SH-SY5Y (cell line): ENCODE data around the gene CRYBG1.

Source experiments
- GATA2 ChIP-seq: IDR thresholded peaks from 2 replicates; pipeline ENCODE4 v1.6.1; 2011; ENCODE audit warnings: mild to moderate bottlenecking, low read depth, low read length
- GATA3 ChIP-seq: IDR thresholded peaks from 2 replicates; pipeline ENCODE4 v1.6.1; 2011; ENCODE audit warnings: low read depth, mild to moderate bottlenecking, low read length, moderate library complexity

The CRYBG1 gene

DNA sequence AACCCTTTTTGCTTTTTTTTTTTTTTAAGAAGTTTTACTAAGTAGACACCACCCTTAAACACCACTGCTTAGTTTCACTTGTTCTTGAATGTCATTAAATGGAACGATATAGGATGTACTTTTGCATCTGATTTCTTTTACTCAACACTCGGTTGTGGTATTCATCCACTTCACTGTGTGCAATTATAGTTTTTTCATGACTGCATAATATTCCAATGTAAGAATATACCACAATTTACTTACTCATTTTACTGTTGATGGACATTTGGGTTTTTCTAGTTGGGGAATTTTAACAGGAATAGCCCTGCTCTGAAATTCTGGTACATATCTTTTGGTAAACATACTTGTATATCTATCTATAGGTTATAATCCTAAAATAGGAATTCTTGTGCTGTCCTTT is 238.9 kb downstream of the CRYBG1 start:
- TF ChIP-seq GATA2, result no peak
- no peak for TF ChIP-seq GATA3

DNA sequence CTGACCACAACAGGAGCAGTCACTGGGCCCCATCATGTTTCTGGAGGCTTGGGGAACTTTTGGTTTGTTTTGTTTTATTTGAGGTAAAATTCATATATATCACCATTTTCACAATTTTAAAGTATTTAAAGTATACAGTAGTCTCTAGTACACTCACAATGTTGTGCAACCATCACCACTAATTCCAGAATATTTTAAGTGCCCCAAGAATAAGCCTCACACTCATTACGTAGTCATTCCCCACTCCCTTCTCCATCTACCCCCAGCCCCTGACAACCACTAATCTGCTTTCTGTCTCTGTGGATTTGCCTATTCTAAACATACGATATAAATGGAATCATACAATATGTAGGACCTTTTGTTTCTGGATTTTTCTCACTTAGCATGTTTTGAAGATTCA is 239.8 kb downstream of the CRYBG1 start:
- TF ChIP-seq GATA3 (no peak), GATA2 (no peak)

DNA sequence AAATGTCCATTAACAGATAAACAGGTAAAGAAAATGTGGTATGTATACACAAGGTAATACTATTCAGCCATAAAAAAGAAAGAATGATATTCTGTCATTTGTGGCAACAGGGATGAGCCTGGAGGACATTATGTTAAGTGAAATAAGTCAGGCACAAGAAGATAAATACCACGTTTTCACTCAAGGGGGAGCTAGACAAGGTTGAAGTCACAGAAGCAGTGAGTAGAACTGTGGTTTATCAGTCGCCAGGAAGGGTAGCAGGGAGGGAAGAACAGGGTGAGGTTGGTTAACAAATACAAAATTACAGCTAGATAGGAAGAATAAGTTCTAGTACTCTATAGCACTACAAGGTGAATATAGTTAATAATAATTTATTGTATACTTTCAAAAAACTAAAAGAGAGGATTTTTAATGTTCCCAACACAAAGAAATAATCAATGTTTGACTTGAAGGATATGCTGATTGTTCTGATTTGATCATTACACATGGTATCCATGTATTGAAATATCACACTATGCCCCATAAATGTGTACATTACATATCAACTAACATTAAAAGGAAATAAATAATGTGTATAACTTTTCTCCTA is 247.7 kb downstream of the CRYBG1 start:
- TF ChIP-seq GATA3, result no peak
- TF ChIP-seq GATA2, result no peak

DNA sequence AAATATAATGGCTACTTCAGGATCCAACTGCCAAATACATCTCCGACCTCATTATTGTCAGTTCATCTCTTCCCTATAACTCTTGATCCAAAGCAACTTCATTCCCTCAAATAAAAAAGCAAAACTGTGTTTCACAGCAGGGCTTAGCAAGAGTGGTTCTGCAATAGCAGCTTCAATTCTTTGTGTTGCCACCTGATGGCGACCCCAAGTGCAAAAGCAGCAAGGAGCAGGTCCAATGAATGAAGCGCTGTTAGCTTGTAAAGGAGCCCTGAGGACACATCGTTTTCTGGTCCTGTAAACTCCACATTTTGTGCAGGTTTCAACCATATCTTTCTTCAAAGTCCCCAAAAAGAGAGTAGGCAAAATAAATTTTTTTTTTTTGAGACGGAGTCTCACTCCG is 249.2 kb downstream of the CRYBG1 start:
- TF ChIP-seq GATA3, result no peak
- no peak for TF ChIP-seq GATA2

DNA sequence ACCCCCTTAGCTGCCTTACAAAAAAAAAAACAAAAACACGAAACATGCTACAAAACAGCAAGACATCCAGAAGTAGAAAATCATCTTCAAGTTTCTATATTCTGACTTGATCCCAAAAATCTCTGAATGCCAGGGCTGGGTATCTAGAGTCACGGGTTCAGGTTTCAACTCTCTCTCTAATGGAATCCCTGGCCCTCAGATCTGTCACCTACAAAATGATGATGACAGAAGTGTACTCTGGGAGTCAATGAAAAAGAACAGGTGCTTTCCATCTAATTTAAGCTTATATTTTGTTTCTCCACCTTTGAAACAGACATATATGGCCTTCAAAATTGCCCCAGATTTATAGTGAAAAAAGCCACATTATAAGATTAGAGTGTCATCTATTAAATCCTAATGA is 250.5 kb downstream of the CRYBG1 start:
- TF ChIP-seq GATA3, result no peak
- no peak for TF ChIP-seq GATA2

DNA sequence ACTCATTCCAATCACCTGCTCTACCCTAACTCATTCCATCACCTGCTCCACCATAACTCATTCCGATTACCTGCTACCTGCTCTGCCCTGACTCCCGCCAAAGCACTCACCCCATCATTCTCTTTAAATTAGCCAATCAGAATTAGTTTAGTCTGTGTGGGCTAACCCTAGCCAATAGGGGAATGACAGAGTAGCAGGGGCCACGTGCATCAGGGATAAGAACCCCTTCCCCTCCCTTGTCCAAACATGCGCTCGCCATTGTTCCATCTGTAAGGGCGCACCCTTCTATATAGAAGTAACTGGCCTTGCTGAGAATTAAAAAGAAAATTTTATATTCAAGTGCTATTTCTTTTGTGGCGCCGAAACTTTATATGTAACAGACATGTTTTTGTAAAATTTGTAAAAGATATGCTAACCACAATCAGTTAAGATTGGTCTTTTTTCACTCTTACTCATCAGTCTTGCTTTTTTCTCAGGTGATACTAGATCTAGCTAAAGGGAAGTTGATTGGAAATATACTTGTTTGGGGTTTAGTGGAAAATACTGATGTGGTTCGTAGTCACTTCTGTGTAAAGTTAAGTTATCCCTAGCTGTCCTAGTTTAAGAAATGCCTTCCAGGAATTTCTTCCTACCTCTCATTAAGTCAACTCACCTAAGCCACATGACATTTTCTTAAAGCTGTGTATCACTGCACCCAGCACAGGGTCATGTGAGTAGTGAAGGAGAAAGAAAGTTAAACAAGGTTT is 252.3 kb downstream of the CRYBG1 start:
- TF ChIP-seq GATA3 (no peak), GATA2 (no peak)

DNA sequence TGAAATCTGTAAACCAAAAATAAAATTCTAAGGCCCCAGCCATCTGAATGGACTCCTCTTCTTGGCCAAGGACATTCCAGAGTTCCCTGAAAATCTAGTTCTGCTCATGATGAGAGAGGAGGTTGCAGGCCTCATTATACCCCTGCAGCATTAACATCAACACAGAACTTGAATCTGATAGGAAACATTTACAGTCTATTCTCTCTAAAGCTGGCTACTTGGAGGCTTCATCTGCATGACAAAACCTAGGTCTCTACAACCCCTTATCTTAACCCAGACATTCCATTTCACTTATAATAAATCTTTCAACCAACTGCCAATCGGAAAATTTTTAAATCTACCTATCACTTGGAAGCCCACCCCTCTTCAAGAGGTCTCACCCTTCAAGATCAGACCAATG is 253.1 kb downstream of the CRYBG1 start:
- no peak for TF ChIP-seq GATA2
- no peak for TF ChIP-seq GATA3

DNA sequence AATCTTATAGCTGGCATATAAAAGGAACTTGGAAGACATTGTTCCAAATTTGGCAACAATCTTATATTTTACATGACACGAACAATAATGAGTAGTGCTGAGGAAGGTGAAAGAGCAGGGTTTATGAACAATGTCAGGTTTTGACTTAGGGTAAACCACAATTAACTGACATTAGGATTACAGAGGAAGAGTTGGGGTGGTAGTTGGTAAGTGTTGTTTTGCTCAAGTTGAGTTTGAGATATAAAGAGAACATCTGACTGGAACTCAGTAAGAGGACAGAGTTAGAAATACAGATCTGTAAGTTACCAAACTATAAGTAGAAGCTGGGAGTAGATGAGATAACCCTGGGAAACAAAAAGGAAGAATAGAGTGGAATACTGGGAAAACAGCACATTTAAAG is 253.6 kb downstream of the CRYBG1 start:
- TF ChIP-seq GATA2, result no peak
- TF ChIP-seq GATA3, result no peak

DNA sequence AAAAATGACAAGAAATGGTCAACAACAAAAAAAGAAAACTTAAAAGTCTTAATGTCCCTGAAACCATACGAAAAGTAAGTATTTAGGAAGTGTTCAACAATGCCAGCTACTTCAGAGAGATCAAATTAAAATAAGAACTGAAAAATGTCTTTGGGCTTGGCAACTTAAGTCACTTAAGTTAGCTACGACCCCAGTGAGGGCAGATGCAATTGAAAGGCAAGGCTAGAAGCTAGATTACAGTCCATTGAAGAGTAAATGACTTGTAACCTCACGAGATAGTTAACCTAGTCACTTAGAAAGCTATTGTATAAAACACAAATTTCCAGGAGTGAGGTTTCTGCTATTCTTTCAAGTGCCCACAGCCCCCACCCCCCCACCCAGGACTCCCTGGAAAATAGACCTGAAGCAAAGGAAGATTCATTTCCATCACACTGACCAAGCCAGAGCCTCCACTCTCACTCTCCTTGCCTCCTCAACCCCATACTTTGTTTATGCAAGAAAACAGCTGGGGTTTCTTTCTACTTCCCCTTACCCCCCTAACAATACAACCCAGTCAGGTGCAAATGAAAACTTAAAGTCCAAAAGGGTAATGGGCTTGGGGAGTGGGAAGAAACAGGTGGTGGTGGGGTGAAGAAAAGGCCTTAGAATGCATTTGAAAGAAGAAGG is 254.2 kb downstream of the CRYBG1 start:
- TF ChIP-seq GATA2, result no peak
- TF ChIP-seq GATA3, result no peak

DNA sequence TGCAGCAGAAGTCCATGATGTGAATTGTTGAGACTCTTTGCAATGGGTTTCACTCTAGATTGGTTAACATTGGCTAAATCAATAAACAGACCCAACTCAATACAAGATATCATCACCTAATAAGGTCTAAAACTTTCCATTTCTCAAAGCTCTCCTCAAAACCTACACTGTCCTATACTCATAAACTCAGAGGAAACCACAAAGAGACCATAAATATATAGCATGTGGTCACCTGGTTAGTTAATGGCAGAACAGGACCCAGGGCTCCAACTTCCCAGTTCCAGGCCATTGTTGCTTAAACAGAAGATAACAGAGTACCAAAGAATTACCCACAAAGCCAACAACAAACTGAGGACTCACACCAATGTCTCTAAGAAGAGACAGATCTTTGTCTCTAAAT is 256.8 kb downstream of the CRYBG1 start:
- TF ChIP-seq GATA3 (no peak), GATA2 (no peak)

DNA sequence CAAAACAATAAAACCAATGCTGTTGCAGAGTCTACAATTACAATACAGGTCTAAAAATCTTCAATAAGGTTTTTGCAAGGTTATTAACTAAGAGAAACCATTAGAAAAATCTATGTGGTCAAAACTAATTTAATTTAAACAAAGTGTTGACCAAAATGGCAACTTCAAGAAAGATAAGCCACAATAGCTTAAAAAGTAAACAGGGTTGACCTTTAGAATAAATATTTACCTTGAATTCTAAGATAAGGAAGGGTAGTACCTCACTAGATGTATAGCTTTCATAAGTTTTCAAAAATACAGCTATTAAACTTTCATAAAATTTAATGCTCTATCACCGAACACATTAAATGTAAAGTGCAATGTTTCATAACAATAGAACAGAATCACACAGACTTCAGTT is 257.3 kb downstream of the CRYBG1 start:
- TF ChIP-seq GATA2, result no peak
- no peak for TF ChIP-seq GATA3

DNA sequence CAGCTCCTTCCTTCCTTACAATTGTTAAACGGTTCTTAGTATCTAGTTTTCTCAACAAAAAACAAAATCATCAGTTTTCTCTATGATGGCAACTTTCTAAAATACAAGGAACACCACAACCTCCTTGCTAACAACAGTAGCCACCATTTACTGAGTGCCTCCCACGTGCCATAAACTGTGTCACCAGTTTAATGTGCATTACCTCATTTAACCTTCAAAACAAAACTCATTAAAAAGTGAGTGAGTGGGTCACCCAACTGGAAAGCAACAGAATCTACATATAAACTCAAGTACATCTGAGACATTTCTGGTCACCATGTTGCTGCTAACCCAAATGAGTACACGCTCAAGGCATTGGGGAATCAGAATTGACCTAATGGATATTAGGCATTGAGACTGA is 257.8 kb downstream of the CRYBG1 start:
- TF ChIP-seq GATA3 (no peak), GATA2 (no peak)

DNA sequence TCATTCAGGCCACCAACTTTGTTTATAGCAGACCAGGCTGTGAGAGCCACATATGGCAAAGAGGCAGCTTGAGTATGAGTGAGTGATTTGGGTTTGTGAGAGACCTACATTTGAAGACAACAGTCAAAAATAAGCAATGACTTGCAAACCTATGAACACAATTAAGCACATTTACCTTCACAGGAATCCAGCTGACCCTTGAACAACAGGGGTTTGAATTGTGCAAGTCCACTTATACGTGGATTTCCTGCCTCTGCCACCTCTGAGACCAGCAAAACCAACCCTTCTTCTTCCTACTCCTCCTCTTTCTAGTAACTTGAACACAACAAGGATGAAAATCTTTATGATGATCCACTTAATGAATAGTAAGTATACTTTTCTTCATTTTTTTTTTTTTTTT is 258.7 kb downstream of the CRYBG1 start:
- TF ChIP-seq GATA3 (no peak), GATA2 (no peak)

DNA sequence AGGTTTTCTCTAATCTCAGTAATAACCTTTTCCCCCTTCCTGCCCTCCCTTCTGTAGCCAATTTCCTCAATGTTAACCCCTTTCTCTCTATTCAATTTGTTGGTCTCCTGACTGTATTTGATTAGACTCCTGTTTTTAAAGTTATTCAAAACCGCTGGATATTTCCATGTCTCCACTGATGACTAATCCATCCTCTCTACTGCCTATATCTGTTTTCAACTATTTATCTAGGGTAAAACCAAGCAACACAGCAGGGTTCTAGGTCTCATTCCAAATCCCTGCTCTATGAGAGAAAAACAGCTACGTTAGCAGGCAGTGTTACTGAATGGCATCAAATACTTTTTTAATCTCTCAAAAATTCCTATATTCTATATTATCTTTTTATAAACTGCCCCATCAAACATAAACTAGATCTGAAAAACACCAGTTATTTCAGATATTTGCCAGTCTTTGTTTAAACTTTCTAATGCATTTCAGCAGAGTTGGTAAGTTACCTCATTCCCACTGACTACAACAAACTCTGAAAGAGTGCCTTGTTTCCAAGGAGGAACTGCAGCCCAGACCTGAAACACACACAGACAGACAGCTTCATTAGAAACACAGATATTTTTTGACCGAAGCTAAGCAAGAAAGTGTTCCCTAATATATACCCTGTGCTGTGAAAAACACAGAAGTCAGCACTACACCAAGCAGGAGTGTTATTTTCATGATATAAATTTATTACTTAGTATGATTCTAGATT is 260.6 kb downstream of the CRYBG1 start:
- TF ChIP-seq GATA2, result no peak
- TF ChIP-seq GATA3, result no peak
